Liver (tissue), 9 donors: ENCODE data around the gene PDK1. TPM values are rescaled to one million over a fixed set of nuclear protein-coding genes. Genes with fewer than 3 reads are reported as not detected.

Source experiments
- DNase-seq: peaks from one replicate; pipeline ENCODE4 v3.0.0-alpha.2; 2017; ENCODE audit warnings: low spot score
- H3K27ac ChIP-seq, 2 donors: one replicate each; pipeline ENCODE4 v1.7.0; 2013; ENCODE audit warnings: inconsistent platforms in 2 of 2, low read length in 2 of 2, control low read depth in 1 of 2, low read depth in 1 of 2, mild to moderate bottlenecking in 1 of 2
- H3K27me3 ChIP-seq, 4 donors: one replicate each; pipeline versions ENCODE4 v1.6.1 to v1.7.0; 2013; ENCODE audit warnings: low read length in 3 of 4, inconsistent platforms in 1 of 4, mild to moderate bottlenecking in 1 of 4, moderate library complexity in 1 of 4; ENCODE audit not compliant: control insufficient read depth in 4 of 4, insufficient read depth in 4 of 4
- H3K36me3 ChIP-seq, 4 donors: one replicate each; pipeline versions ENCODE4 v1.6.1 to v1.7.0; 2013; ENCODE audit warnings: low read length in 3 of 4, mild to moderate bottlenecking in 3 of 4, low read depth in 1 of 4, moderate library complexity in 1 of 4; ENCODE audit not compliant: control insufficient read depth in 4 of 4, insufficient read depth in 3 of 4
- H3K4me1 ChIP-seq, 4 donors: one replicate each; pipeline versions ENCODE4 v1.6.1 to v1.7.0; 2013; ENCODE audit warnings: low read length in 3 of 4, mild to moderate bottlenecking in 3 of 4, moderate library complexity in 1 of 4; ENCODE audit not compliant: control insufficient read depth in 4 of 4, insufficient read depth in 4 of 4
- H3K4me3 ChIP-seq, 3 donors: one replicate each; pipeline versions ENCODE4 v1.6.1 to v1.7.0; 2013; ENCODE audit warnings: low read length in 3 of 3, control low read depth in 1 of 3, low read depth in 1 of 3, mild to moderate bottlenecking in 1 of 3
- H3K9ac ChIP-seq, 2 donors: one replicate each; pipeline ENCODE4 v1.7.0; 2013; ENCODE audit warnings: low read length in 2 of 2, mild to moderate bottlenecking in 2 of 2, moderate library complexity in 2 of 2, control low read depth in 1 of 2, low read depth in 1 of 2
- H3K9me3 ChIP-seq, 4 donors: one replicate each; pipeline versions ENCODE4 v1.6.1 to v1.7.0; 2013; ENCODE audit warnings: low read length in 3 of 4; ENCODE audit not compliant: control insufficient read depth in 4 of 4
- EGR1 ChIP-seq, 2 donors: IDR thresholded peaks; 2 replicates each; pipeline ENCODE4 v1.6.1; 2016 to 2018; ENCODE audit warnings: antibody characterized with exemption in 2 of 2, low read depth in 2 of 2
- FOXA1 ChIP-seq: IDR thresholded peaks from 2 replicates; pipeline ENCODE4 v1.6.1; 2016; ENCODE audit warnings: antibody characterized with exemption
- FOXA2 ChIP-seq: IDR thresholded peaks from 2 replicates; pipeline ENCODE4 v1.6.1; 2016; ENCODE audit warnings: antibody characterized with exemption
- HNF4A ChIP-seq, 2 donors: conservative IDR thresholded peaks; 2 replicates each; pipeline ENCODE4 v1.6.1; 2016; ENCODE audit warnings: antibody characterized with exemption in 2 of 2, mild to moderate bottlenecking in 2 of 2
- HNF4G ChIP-seq: IDR thresholded peaks from 2 replicates; pipeline ENCODE4 v1.6.1; 2016; ENCODE audit warnings: antibody characterized with exemption
- JUND ChIP-seq, 2 donors: IDR thresholded peaks; 2 replicates each; pipeline ENCODE4 v1.6.1; 2016; ENCODE audit warnings: antibody characterized with exemption in 2 of 2
- NR2F2 ChIP-seq: IDR thresholded peaks from 2 replicates; pipeline ENCODE4 v1.6.1; 2016; ENCODE audit warnings: antibody characterized with exemption
- RAD21 ChIP-seq, 2 donors: IDR thresholded peaks; 2 replicates each; pipeline ENCODE4 v1.6.1; 2016; ENCODE audit warnings: antibody characterized with exemption in 2 of 2, mild to moderate bottlenecking in 2 of 2
- RXRA ChIP-seq, 2 donors: IDR thresholded peaks; 2 replicates each; pipeline ENCODE4 v1.6.1; 2017 to 2018; ENCODE audit warnings: antibody characterized with exemption in 2 of 2, mild to moderate bottlenecking in 1 of 2
- SP1 ChIP-seq: IDR thresholded peaks from 2 replicates; pipeline ENCODE4 v1.6.1; 2018; ENCODE audit warnings: antibody characterized with exemption, mild to moderate bottlenecking
- TAF1 ChIP-seq: conservative IDR thresholded peaks from 2 replicates; pipeline ENCODE4 v1.6.1; 2016; ENCODE audit warnings: antibody characterized with exemption, mild to moderate bottlenecking
- YY1 ChIP-seq: IDR thresholded peaks from 2 replicates; pipeline ENCODE4 v1.6.1; 2016; ENCODE audit warnings: antibody characterized with exemption, mild to moderate bottlenecking
- WGBS: extraction: QIAGEN DNeasy Blood & Tissue Kit; methylation state at CpG from one replicate; pipeline ENCODE4 v1.1.7; 2013; 5-methylcytosine and 5-hydroxymethylcytosine counted together
- polyA plus RNA-seq, 2 donors: library from polyadenylated mRNA; stranded (reverse) in 1 of 2; unstranded in 1 of 2; fragments of 200-250 nt in 1 of 2; fragments of >200 nt in 1 of 2; fragmentation: Nextera tagmentation in 1 of 2; extraction: Ambion mirVana in 1 of 2; gene quantifications; one replicate each; pipeline versions ENCODE4 v1.2.1 to v1.2.3, GENCODE V29; 2013 to 2015
- total RNA-seq, 2 donors: library from RNA; depleted of rRNA; stranded (reverse); fragments of >200 nt; gene quantifications; one replicate each; pipeline ENCODE4 v1.2.3, GENCODE V29; 2014
- TF ChIP-seq, protein P1 (sequence below): IDR thresholded peaks from 2 replicates; pipeline ENCODE4 v1.6.1; 2016; ENCODE audit warnings: antibody characterized with exemption
- TF ChIP-seq, protein P2 (sequence below): fragments of 150-350 bp; IDR thresholded peaks from 2 replicates; pipeline ENCODE4 v1.5.1; 2017; ENCODE audit warnings: improper control_type of control experiment, low read depth, low read length; ENCODE audit not compliant: missing input control
- TF ChIP-seq, protein P3 (sequence below): IDR thresholded peaks from 2 replicates; pipeline ENCODE4 v1.6.1; 2016; ENCODE audit warnings: antibody characterized with exemption, mild to moderate bottlenecking
- TF ChIP-seq, protein P4 (sequence below): IDR thresholded peaks from 2 replicates; pipeline ENCODE4 v1.6.1; 2016; ENCODE audit warnings: antibody characterized with exemption
- TF ChIP-seq, protein P5 (sequence below): IDR thresholded peaks from 2 replicates; pipeline ENCODE4 v1.6.1; 2016; ENCODE audit warnings: antibody characterized with exemption
- donor health status: healthy.
- donor health status: healthy.
- donor health status: healthy.
- donor health status: healthy.
- donor health status: healthy.

The PDK1 gene
- total and polyA plus RNA-seq, 4 donors = 4.7 to 10.9 (median 7.8) TPM

DNA sequence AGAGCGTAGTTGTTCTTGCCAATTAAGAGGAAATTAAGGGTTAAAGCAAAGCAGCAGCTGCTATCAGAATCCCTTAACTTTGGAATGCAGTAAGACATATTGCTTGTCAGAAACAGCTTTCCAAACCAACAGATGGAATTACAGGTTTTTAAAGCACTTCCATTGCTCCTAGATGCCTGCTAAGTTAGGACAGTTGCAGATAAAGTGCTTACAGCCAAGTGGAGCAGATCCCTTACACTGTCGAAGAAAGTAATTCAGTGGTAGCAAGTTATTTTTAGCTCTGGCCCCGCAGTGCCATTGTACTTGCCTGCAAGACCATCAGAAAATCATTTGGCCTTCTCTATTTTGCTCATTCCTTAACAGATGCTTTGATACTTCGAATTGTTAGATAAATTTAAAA is 5.4 kb downstream of the PDK1 start:
- no peak for DNase-seq
- peaks cover 0 to 7% (median 1%) of the 10 kb centered on the region in 4 donors for H3K36me3 ChIP-seq
- TF ChIP-seq HNF4G (no peak), FOXA1 (no peak), HNF4A (conservative IDR thresholded peaks at IDR 0.05) (no peak), FOXA2 (no peak), NR2F2 (no peak), JUND (IDR thresholded peaks at IDR 0.05) (no peak), EGR1 (IDR thresholded peaks at IDR 0.05; ENCODE audit: low read depth in 2 of 2) (no peak), RXRA (IDR thresholded peaks at IDR 0.05) (no peak), TAF1 (no peak), RAD21 (IDR thresholded peaks at IDR 0.05) (no peak), SP1 (no peak), YY1 (no peak)
- TF ChIP-seq, protein P1, sequence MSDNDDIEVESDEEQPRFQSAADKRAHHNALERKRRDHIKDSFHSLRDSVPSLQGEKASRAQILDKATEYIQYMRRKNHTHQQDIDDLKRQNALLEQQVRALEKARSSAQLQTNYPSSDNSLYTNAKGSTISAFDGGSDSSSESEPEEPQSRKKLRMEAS = no peak
- TF ChIP-seq, protein P2, sequence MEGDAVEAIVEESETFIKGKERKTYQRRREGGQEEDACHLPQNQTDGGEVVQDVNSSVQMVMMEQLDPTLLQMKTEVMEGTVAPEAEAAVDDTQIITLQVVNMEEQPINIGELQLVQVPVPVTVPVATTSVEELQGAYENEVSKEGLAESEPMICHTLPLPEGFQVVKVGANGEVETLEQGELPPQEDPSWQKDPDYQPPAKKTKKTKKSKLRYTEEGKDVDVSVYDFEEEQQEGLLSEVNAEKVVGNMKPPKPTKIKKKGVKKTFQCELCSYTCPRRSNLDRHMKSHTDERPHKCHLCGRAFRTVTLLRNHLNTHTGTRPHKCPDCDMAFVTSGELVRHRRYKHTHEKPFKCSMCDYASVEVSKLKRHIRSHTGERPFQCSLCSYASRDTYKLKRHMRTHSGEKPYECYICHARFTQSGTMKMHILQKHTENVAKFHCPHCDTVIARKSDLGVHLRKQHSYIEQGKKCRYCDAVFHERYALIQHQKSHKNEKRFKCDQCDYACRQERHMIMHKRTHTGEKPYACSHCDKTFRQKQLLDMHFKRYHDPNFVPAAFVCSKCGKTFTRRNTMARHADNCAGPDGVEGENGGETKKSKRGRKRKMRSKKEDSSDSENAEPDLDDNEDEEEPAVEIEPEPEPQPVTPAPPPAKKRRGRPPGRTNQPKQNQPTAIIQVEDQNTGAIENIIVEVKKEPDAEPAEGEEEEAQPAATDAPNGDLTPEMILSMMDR = no peak
- TF ChIP-seq, protein P3, sequence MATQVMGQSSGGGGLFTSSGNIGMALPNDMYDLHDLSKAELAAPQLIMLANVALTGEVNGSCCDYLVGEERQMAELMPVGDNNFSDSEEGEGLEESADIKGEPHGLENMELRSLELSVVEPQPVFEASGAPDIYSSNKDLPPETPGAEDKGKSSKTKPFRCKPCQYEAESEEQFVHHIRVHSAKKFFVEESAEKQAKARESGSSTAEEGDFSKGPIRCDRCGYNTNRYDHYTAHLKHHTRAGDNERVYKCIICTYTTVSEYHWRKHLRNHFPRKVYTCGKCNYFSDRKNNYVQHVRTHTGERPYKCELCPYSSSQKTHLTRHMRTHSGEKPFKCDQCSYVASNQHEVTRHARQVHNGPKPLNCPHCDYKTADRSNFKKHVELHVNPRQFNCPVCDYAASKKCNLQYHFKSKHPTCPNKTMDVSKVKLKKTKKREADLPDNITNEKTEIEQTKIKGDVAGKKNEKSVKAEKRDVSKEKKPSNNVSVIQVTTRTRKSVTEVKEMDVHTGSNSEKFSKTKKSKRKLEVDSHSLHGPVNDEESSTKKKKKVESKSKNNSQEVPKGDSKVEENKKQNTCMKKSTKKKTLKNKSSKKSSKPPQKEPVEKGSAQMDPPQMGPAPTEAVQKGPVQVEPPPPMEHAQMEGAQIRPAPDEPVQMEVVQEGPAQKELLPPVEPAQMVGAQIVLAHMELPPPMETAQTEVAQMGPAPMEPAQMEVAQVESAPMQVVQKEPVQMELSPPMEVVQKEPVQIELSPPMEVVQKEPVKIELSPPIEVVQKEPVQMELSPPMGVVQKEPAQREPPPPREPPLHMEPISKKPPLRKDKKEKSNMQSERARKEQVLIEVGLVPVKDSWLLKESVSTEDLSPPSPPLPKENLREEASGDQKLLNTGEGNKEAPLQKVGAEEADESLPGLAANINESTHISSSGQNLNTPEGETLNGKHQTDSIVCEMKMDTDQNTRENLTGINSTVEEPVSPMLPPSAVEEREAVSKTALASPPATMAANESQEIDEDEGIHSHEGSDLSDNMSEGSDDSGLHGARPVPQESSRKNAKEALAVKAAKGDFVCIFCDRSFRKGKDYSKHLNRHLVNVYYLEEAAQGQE = no peak
- TF ChIP-seq, protein P4, sequence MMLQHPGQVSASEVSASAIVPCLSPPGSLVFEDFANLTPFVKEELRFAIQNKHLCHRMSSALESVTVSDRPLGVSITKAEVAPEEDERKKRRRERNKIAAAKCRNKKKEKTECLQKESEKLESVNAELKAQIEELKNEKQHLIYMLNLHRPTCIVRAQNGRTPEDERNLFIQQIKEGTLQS = no peak
- TF ChIP-seq, protein P5, sequence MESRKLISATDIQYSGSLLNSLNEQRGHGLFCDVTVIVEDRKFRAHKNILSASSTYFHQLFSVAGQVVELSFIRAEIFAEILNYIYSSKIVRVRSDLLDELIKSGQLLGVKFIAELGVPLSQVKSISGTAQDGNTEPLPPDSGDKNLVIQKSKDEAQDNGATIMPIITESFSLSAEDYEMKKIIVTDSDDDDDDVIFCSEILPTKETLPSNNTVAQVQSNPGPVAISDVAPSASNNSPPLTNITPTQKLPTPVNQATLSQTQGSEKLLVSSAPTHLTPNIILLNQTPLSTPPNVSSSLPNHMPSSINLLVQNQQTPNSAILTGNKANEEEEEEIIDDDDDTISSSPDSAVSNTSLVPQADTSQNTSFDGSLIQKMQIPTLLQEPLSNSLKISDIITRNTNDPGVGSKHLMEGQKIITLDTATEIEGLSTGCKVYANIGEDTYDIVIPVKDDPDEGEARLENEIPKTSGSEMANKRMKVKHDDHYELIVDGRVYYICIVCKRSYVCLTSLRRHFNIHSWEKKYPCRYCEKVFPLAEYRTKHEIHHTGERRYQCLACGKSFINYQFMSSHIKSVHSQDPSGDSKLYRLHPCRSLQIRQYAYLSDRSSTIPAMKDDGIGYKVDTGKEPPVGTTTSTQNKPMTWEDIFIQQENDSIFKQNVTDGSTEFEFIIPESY = no peak

DNA sequence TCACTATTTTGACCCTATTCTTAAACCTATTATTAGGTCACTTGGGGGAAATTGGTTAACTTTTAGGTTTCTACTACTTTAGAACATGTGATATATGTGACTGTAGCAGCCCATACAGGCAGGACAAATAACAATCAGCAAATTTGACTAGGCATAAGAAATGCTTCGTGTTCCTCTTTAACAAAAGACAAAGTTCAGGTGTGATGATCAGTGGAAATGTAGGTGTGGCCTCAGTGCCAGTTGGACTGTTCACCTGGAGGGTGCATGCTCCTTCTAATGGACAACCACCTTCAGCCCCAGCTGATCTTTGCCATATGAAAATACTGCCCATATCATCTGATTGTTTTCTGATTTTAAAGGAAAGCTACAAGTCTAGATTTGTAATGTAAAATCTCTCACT is 6.4 kb downstream of the PDK1 start:
- no peaks in the 10 kb centered on the region for H3K27me3 ChIP-seq
- no peak overlapping the region for H3K4me3 ChIP-seq
- no peaks in the 10 kb centered on the region for H3K9me3 ChIP-seq
- no peak for DNase-seq
- H3K36me3 ChIP-seq = peaks cover 0 to 7% (median 1%) of the 10 kb centered on the region in 4 donors
- peaks cover 0 to 1% (median 0%) of the 10 kb centered on the region in 4 donors for H3K4me1 ChIP-seq
- H3K9ac ChIP-seq = no peak overlapping the region
- no peak overlapping the region for H3K27ac ChIP-seq
- TF ChIP-seq HNF4G (no peak), HNF4A (conservative IDR thresholded peaks at IDR 0.05) (peak in 1 of 2 donors; percentile 23), FOXA2 (no peak), SP1 (no peak), RAD21 (IDR thresholded peaks at IDR 0.05) (no peak), YY1 (no peak)
- TF ChIP-seq, protein P4 = no peak
- 45% methylated on average over 1 of the region's 1 CpG for WGBS

More for the DNA sequence above, 5.4 kb downstream of the PDK1 start:
- 89% methylated on average over 4 of the region's 4 CpGs for WGBS
- Histone ChIP-seq H3K9me3 (no peaks in the 10 kb centered on the region), H3K4me1 (peaks cover 0 to 11% (median 3%) of the 10 kb centered on the region in 4 donors), H3K27ac (no peak overlapping the region), H3K9ac (no peak overlapping the region), H3K27me3 (no peaks in the 10 kb centered on the region), H3K4me3 (no peak overlapping the region)
